GM23338 (cell line): ENCODE measurements around the gene LUC7L.

ENCODE experiments used
- EZH2phosphoT487 ChIP-seq: fragments of 200-600 bp; sonication (generic); IDR thresholded peaks from one replicate; pipeline ENCODE4 v1.8.1; 2018; ENCODE audit warnings: antibody characterized with exemption; ENCODE audit not compliant: unreplicated experiment
- POLR2AphosphoS5 ChIP-seq: IDR thresholded peaks from 2 replicates; pipeline ENCODE4 v1.6.1; 2016; ENCODE audit warnings: antibody characterized with exemption, low read depth
- TF ChIP-seq, protein P1 (sequence below), 2 experiments: fragments of 200-600 bp in 1 of 2; sonication (generic) in 1 of 2; conservative IDR thresholded peaks; 2 replicates each; pipeline versions ENCODE4 v1.5.1 to v1.6.1; 2016 to 2017; ENCODE audit warnings: antibody characterized with exemption in 2 of 2, low read depth in 2 of 2, mild to moderate bottlenecking in 2 of 2, moderate library complexity in 1 of 2

DNA sequence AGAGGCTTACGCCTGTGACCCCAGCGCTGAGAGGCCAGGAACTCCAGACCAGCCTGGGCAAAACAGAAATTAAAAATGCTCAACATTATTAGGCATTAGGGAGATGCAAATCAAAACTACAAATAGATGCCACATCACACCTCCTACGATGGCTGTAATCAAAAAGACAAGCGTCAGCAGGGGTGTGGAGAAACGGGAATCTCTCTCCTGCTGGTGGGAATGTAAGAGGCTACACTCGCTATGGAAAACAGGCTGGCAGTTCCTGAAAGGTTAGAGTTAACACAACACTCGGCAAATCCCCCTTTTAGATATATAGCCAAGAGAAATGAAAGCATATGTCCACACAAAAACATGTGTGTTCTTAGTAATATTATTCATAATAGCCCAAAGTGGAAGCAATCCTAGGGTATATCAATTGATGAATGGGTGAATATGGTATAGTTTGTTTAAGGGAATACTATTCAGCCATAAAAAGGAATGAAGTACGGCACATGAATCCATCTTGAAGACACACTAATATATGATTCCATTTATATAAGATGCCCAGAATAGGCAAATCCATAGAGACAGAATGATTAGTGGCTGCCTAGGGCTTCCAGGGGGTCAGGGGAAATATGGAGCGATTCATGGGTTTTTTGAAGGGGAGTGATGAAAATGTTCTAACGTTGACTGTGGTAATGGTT lies 88.9 kb downstream of the LUC7L start:
- TF ChIP-seq, protein P1, sequence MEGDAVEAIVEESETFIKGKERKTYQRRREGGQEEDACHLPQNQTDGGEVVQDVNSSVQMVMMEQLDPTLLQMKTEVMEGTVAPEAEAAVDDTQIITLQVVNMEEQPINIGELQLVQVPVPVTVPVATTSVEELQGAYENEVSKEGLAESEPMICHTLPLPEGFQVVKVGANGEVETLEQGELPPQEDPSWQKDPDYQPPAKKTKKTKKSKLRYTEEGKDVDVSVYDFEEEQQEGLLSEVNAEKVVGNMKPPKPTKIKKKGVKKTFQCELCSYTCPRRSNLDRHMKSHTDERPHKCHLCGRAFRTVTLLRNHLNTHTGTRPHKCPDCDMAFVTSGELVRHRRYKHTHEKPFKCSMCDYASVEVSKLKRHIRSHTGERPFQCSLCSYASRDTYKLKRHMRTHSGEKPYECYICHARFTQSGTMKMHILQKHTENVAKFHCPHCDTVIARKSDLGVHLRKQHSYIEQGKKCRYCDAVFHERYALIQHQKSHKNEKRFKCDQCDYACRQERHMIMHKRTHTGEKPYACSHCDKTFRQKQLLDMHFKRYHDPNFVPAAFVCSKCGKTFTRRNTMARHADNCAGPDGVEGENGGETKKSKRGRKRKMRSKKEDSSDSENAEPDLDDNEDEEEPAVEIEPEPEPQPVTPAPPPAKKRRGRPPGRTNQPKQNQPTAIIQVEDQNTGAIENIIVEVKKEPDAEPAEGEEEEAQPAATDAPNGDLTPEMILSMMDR (conservative IDR thresholded peaks at IDR 0.05; ENCODE audit: low read depth in 2 of 2): peak in 1 of 2 experiments; percentile 22; a peak in 1 of 4 replicates
- TF ChIP-seq EZH2phosphoT487: no peak
- TF ChIP-seq POLR2AphosphoS5: no peak
